Measurements from ENCODE around the gene BIN1. TPM values are rescaled to one million over a fixed set of nuclear protein-coding genes. Genes with fewer than 3 reads are reported as not detected.

BIN1 gene
- total RNA-seq, 1 donor from 2014 or later, result 50.2 TPM

DNA sequence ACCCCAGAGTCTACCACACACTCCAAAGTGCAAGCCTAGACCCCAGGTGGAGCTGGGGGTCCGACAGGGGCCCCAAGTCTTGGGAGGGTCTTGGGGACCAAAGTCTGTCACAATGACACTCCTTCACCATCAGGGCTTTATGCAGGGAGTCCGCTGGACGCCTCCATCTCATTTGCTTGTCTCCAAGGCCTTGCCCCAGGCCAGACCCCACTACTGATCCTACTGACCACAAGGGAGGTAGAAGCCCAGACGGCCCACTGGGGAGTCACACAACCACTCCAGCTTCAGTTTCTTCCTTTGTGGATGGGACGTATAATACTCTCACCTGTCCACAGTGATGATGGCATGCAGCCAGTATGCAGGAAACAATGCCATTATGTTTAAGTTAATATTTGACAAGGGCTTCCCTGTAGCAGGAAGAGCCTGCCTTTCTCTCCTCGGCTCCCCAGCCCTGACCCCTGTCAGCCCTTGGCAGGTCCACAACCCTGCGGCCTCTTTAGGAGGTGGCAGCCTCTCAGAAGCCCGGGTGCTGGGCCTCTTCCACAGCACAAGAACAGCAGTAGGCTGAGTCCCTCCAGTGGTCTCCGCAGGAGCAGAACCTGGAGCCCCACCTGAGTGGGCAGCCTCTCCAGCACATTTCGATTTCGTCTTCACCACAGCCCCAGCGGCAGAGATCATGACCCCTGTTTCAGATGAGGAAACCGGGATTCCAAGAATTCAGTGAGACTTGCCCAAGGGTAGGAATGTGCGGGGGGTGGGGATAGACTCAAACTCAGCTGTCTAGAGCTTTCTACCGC is 6.5 kb downstream of the BIN1 start:
- Mint-ChIP-seq H3K27ac (ENCODE audit: unreplicated experiment) (peak overlapping the region; percentile 59), H3K4me3 (ENCODE audit: unreplicated experiment) (peak overlapping the region; percentile 5), H3K27me3 (ENCODE audit: low read depth, unreplicated experiment) (peaks cover 2% of the 10 kb centered on the region), H3K9me3 (ENCODE audit: unreplicated experiment) (no peaks in the 10 kb centered on the region), H3K36me3 (ENCODE audit: low read depth, unreplicated experiment) (peaks cover 10% of the 10 kb centered on the region), H3K4me1 (ENCODE audit: low read depth, unreplicated experiment) (peaks cover 47% of the 10 kb centered on the region)
- Histone ChIP-seq H3K36me3 (ENCODE audit: insufficient read depth, low read length) (no peaks in the 10 kb centered on the region), H3K9ac (ENCODE audit: low read length) (no peak overlapping the region), H3K27ac (ENCODE audit: low read depth, low read length) (no peak overlapping the region), H2AFZ (ENCODE audit: low read depth, low read length) (no peak overlapping the region), H3K4me3 (ENCODE audit: insufficient read depth, low read depth, low read length) (no peak overlapping the region), H3K9me3 (ENCODE audit: insufficient read depth, low read depth, low read length) (no peaks in the 10 kb centered on the region), H3K4me2 (ENCODE audit: low read length) (no peak overlapping the region), H3K79me2 (ENCODE audit: insufficient read depth, low read length) (peaks cover 96% of the 10 kb centered on the region), H4K20me1 (ENCODE audit: insufficient read depth, low read length) (peaks cover 93% of the 10 kb centered on the region), H3K27me3 (ENCODE audit: insufficient read depth, low read length) (no peaks in the 10 kb centered on the region), H3K4me1 (ENCODE audit: insufficient read depth, low read length) (peaks cover 23% of the 10 kb centered on the region)
- TF ChIP-seq, protein P1, sequence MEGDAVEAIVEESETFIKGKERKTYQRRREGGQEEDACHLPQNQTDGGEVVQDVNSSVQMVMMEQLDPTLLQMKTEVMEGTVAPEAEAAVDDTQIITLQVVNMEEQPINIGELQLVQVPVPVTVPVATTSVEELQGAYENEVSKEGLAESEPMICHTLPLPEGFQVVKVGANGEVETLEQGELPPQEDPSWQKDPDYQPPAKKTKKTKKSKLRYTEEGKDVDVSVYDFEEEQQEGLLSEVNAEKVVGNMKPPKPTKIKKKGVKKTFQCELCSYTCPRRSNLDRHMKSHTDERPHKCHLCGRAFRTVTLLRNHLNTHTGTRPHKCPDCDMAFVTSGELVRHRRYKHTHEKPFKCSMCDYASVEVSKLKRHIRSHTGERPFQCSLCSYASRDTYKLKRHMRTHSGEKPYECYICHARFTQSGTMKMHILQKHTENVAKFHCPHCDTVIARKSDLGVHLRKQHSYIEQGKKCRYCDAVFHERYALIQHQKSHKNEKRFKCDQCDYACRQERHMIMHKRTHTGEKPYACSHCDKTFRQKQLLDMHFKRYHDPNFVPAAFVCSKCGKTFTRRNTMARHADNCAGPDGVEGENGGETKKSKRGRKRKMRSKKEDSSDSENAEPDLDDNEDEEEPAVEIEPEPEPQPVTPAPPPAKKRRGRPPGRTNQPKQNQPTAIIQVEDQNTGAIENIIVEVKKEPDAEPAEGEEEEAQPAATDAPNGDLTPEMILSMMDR (IDR thresholded peaks at IDR 0.05; ENCODE audit: insufficient read depth, low read depth, low read length), result no peak
- no peak for TF ChIP-seq EZH2 (IDR thresholded peaks at IDR 0.05; ENCODE audit: insufficient read depth, low read length)
- FAIRE-seq, result no peak
- DNase-seq (ENCODE audit: low read depth), result no peak

DNA sequence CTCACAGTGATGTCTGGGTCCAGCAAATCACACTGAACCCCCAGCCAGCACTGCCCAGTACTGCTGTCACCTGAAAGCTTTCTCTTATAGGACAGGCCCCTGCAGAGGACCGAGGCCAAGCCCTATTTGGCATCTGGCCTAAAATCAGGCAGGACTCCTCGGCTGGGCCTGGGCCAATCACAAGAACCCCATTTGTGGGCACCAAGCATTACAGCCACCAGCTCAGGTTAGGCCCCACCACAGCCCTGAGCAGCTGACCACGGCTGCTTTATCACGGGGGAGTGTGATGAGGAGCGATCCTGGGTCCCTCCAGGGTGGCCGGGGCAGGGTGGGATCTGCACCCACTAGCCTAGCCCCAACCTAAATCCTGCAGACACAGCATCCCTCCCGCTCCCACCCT is 8.2 kb downstream of the BIN1 start:
- Mint-ChIP-seq H3K4me1 (ENCODE audit: low read depth, unreplicated experiment) (peaks cover 57% of the 10 kb centered on the region), H3K27ac (ENCODE audit: unreplicated experiment) (peak overlapping the region; percentile 47), H3K4me3 (ENCODE audit: unreplicated experiment) (no peak overlapping the region), H3K36me3 (ENCODE audit: low read depth, unreplicated experiment) (peaks cover 8% of the 10 kb centered on the region), H3K27me3 (ENCODE audit: low read depth, unreplicated experiment) (peaks cover 2% of the 10 kb centered on the region), H3K9me3 (ENCODE audit: unreplicated experiment) (no peaks in the 10 kb centered on the region)
- DNase-seq (ENCODE audit: low read depth), result no peak
- Histone ChIP-seq H3K4me2 (ENCODE audit: low read length) (no peak overlapping the region), H3K4me3 (ENCODE audit: insufficient read depth, low read depth, low read length) (no peak overlapping the region), H3K79me2 (ENCODE audit: insufficient read depth, low read length) (peaks cover 90% of the 10 kb centered on the region), H3K36me3 (ENCODE audit: insufficient read depth, low read length) (no peaks in the 10 kb centered on the region), H3K27ac (ENCODE audit: low read depth, low read length) (no peak overlapping the region), H3K27me3 (ENCODE audit: insufficient read depth, low read length) (no peaks in the 10 kb centered on the region), H3K9me3 (ENCODE audit: insufficient read depth, low read depth, low read length) (no peaks in the 10 kb centered on the region), H4K20me1 (ENCODE audit: insufficient read depth, low read length) (peaks cover 92% of the 10 kb centered on the region), H2AFZ (ENCODE audit: low read depth, low read length) (no peak overlapping the region), H3K4me1 (ENCODE audit: insufficient read depth, low read length) (peaks cover 25% of the 10 kb centered on the region), H3K9ac (ENCODE audit: low read length) (no peak overlapping the region)
- TF ChIP-seq, protein P1 (IDR thresholded peaks at IDR 0.05; ENCODE audit: insufficient read depth, low read depth, low read length), result no peak
- no peak for TF ChIP-seq EZH2 (IDR thresholded peaks at IDR 0.05; ENCODE audit: insufficient read depth, low read length)
- FAIRE-seq, result no peak

Measured in astrocyte (in vitro differentiated cells and primary cell).